Body of pancreas (tissue), 4 donors: ENCODE data around the gene ACAP3.

Source experiments
- CTCF ChIP-seq, 7 experiments: fragments of 450-650 bp in 4 of 7; fragments of 200-600 bp in 3 of 7; sonication (generic) in 3 of 7; IDR thresholded peaks; one replicate each; pipeline ENCODE4 v1.5.1; 2016 to 2019; ENCODE audit warnings: antibody characterized with exemption in 7 of 7
- POLR2A ChIP-seq, 3 donors: fragments of 450-650 bp; IDR thresholded peaks; one replicate each; pipeline ENCODE4 v1.6.1; 2016; ENCODE audit warnings: antibody characterized with exemption in 3 of 3, mild to moderate bottlenecking in 2 of 3

DNA sequence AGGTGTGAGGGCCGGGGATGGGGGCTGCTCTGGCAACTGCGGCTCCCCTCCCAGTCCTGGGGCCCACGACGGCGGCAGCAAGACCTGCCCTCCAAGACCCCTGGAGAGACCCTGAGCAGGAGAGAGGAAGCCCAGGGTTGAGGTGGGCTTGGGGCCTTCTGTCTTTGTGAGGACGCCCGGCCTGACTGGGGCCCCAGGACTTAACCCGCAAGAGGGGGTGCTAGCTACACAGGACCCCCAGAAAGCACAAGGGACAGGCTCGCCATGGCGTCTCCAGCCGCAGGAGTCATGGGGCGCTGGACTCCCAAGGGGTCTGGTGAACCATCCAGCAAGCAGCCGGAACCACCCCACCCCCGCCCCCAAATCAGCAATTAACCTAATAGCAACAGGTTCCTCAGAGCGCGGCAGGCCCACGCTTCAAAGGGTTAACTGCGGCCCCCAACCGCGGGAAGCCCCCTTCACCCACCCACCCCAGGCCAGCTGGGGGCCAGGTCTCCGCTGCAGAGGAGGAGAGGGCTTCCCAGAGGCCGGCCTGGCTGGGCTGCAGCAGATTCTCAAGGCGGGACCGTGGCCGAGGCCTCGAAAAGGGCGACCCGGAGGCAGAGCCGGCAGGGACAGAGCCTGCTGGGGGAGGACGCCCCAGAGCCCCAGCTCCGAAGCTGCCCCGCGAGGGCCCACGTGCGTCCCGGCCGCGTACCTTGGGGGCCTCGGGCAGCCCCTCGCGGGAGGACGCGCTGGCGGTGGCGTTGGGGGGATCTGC, 61.7 kb downstream of the ACAP3 start:
- TF ChIP-seq CTCF (IDR thresholded peaks at IDR 0.05) (no peak), POLR2A (IDR thresholded peaks at IDR 0.05) (no peak)
